Activated CD4-positive, alpha-beta T cell treated with anti-CD3 and anti-CD28 coated beads for 4 hours (primary cell): Measurements from ENCODE around the gene TARDBP.
A peak's percentile ranks its signal among the peaks of the same experiment; 100 is the strongest.
"Not testable (repeated sequence)": the region's sequence is repeated elsewhere in the genome, so short reads cannot be mapped to it uniquely, and the experiment has no call there.

Source experiments
- DNase-seq, 2 donors: peaks; one replicate each; pipeline ENCODE4 v3.0.0-alpha.2; 2020

The TARDBP gene

GRCh38 chr1:10996100-10996499, 16.4 kb upstream of the TARDBP start:
- DNase-seq = no peak

GRCh38 chr1:11000526-11000925, 11.9 kb upstream of the TARDBP start:
- DNase-seq = no peak

GRCh38 chr1:11013160-11013531, 692 bp downstream of the TARDBP start:
- DNase-seq = no peak

- DNase-seq = not testable (repeated sequence)
These were observed 6.9 kb downstream of the TARDBP start for GRCh38 chr1:11019358-11019757.

GRCh38 chr1:11019971-11020370, 7.5 kb downstream of the TARDBP start:
- DNase-seq = no peak

GRCh38 chr1:11023201-11023600, 10.7 kb downstream of the TARDBP start:
- no peak for DNase-seq

GRCh38 chr1:11024154-11024873, 11.9 kb downstream of the TARDBP start:
- DNase-seq = no peak

GRCh38 chr1:11024874-11025203, 12.4 kb downstream of the TARDBP start:
- no peak for DNase-seq

GRCh38 chr1:11025618-11026017, 13.2 kb downstream of the TARDBP start:
- no peak for DNase-seq

GRCh38 chr1:11026052-11026451, 13.6 kb downstream of the TARDBP start:
- DNase-seq = no peak

- DNase-seq = no peak
These were observed 14.4 kb downstream of the TARDBP start for GRCh38 chr1:11026903-11027302.

GRCh38 chr1:11027316-11027715, 14.9 kb downstream of the TARDBP start:
- no peak for DNase-seq

- no peak for DNase-seq
These were observed 15.6 kb downstream of the TARDBP start for GRCh38 chr1:11028018-11028417.

- no peak for DNase-seq
These were observed 18.4 kb downstream of the TARDBP start for GRCh38 chr1:11030865-11031264.

GRCh38 chr1:11031624-11032262, 19.3 kb downstream of the TARDBP start:
- no peak for DNase-seq

- DNase-seq = not testable (repeated sequence)
These were observed 24.7 kb downstream of the TARDBP start for GRCh38 chr1:11037019-11037739.

GRCh38 chr1:11037740-11038182, 25.3 kb downstream of the TARDBP start:
- peak; percentile 85 to 90 for DNase-seq

- DNase-seq = no peak
These were observed 27.1 kb downstream of the TARDBP start for GRCh38 chr1:11039351-11040104.

- DNase-seq = not testable (repeated sequence)
These were observed 27.6 kb downstream of the TARDBP start for GRCh38 chr1:11040105-11040429.

GRCh38 chr1:11041048-11041447, 28.6 kb downstream of the TARDBP start:
- no peak for DNase-seq

- no peak for DNase-seq
These were observed 29.6 kb downstream of the TARDBP start for GRCh38 chr1:11042065-11042464.

GRCh38 chr1:11042995-11043874, 30.8 kb downstream of the TARDBP start:
- DNase-seq = no peak
